Islet precursor cell (in vitro differentiated cells): ENCODE data around the gene TMEM185A.
"Not testable (repeated sequence)": the region's sequence is repeated elsewhere in the genome, so short reads cannot be mapped to it uniquely, and the experiment has no call there.

ENCODE experiments used
- DNase-seq: peaks from one replicate; pipeline ENCODE4 v3.0.0-alpha.2; 2018

The TMEM185A gene

GRCh38 chrX:149631234-149632165, at the start of gene TMEM185A:
Gene TMEM185A, minus strand, starts transcription at chrX:149631792. Its CDS starts 212 bp downstream, at chrX:149631580.
- DNase-seq: peak; percentile 78

GRCh38 chrX:149681182-149681581, 49.6 kb upstream of the TMEM185A start:
- no peak for DNase-seq

- not testable (repeated sequence) for DNase-seq
Measured at GRCh38 chrX:149679164-149679678, 47.6 kb upstream of the TMEM185A start.

- not testable (repeated sequence) for DNase-seq
Measured at GRCh38 chrX:149675554-149675953, 44.0 kb upstream of the TMEM185A start.

- not testable (repeated sequence) for DNase-seq
Measured at GRCh38 chrX:149675088-149675487, 43.5 kb upstream of the TMEM185A start.

- not testable (repeated sequence) for DNase-seq
Measured at GRCh38 chrX:149660613-149661012, 29.0 kb upstream of the TMEM185A start.

- DNase-seq: not testable (repeated sequence)
Measured at GRCh38 chrX:149656260-149656884, 24.8 kb upstream of the TMEM185A start.

GRCh38 chrX:149652232-149652981, 20.8 kb upstream of the TMEM185A start:
- DNase-seq: no peak

GRCh38 chrX:149650162-149650561, 18.6 kb upstream of the TMEM185A start:
- no peak for DNase-seq

- no peak for DNase-seq
Measured at GRCh38 chrX:149648932-149649331, 17.3 kb upstream of the TMEM185A start.

- DNase-seq: no peak
Measured at GRCh38 chrX:149647505-149647904, 15.9 kb upstream of the TMEM185A start.

GRCh38 chrX:149643496-149643895, 11.9 kb upstream of the TMEM185A start:
- no peak for DNase-seq

GRCh38 chrX:149641835-149642234, 10.2 kb upstream of the TMEM185A start:
- no peak for DNase-seq

GRCh38 chrX:149641432-149641831, 9.8 kb upstream of the TMEM185A start:
- no peak for DNase-seq

GRCh38 chrX:149639568-149639967, 8.0 kb upstream of the TMEM185A start:
- DNase-seq: no peak

GRCh38 chrX:149638860-149639259, 7.3 kb upstream of the TMEM185A start:
- no peak for DNase-seq

- no peak for DNase-seq
Measured at GRCh38 chrX:149633511-149633910, 1.9 kb upstream of the TMEM185A start.

GRCh38 chrX:149630681-149631233, 835 bp downstream of the TMEM185A start:
- no peak for DNase-seq

- DNase-seq: no peak
Measured at GRCh38 chrX:149629730-149630387, 1.7 kb downstream of the TMEM185A start.

- DNase-seq: no peak
Measured at GRCh38 chrX:149628768-149629167, 2.8 kb downstream of the TMEM185A start.

- DNase-seq: no peak
Measured at GRCh38 chrX:149628280-149628679, 3.3 kb downstream of the TMEM185A start.

GRCh38 chrX:149626829-149627228, 4.8 kb downstream of the TMEM185A start:
- DNase-seq: peak; percentile 68
